Cardiac muscle cell (in vitro differentiated cells and primary cell): ENCODE results near the gene ISCA1. TPM values are rescaled to one million over a fixed set of nuclear protein-coding genes. Genes with fewer than 3 reads are reported as not detected.

Source experiments
- DNase-seq, 2 donors: peaks; one replicate each; pipeline versions ENCODE4 v3.0.0 to v3.0.0-alpha.2; 2010 to 2017; ENCODE audit warnings: low read depth in 1 of 2, low spot score in 1 of 2
- H3K27ac ChIP-seq: fragments of 200-600 bp; sonication (generic); 2 replicates; pipeline ENCODE4 v1.5.1; 2016
- H3K27me3 ChIP-seq: fragments of 200-600 bp; sonication (generic); 2 replicates; pipeline ENCODE4 v1.6.0; 2016; ENCODE audit warnings: control low read depth
- H3K36me3 ChIP-seq: fragments of 200-600 bp; sonication (generic); 2 replicates; pipeline ENCODE4 v1.5.1; 2016; ENCODE audit warnings: control low read depth
- H3K4me1 ChIP-seq: fragments of 200-600 bp; sonication (generic); 2 replicates; pipeline ENCODE4 v1.8.1; 2017; ENCODE audit warnings: low read depth, mild to moderate bottlenecking, mixed run types
- H3K4me3 ChIP-seq: fragments of 200-600 bp; sonication (generic); 2 replicates; pipeline ENCODE4 v1.5.1; 2016; ENCODE audit warnings: mild to moderate bottlenecking
- H3K9me3 ChIP-seq: fragments of 200-600 bp; sonication (generic); 2 replicates; pipeline ENCODE4 v1.5.1; 2017; ENCODE audit warnings: low read depth, mild to moderate bottlenecking, control low read depth
- polyA plus RNA-seq: library from polyadenylated mRNA; unstranded; fragments of >200 nt; fragmentation: Nextera tagmentation; extraction: Ambion mirVana; gene quantifications from 2 replicates; pipeline ENCODE4 v1.2.1, GENCODE V29; 2016
- total RNA-seq: library from RNA; depleted of rRNA; stranded (reverse); fragments of >200 nt; gene quantifications from 2 replicates; pipeline ENCODE4 v1.2.3, GENCODE V29; 2016
- TF ChIP-seq, protein P1 (sequence below): IDR thresholded peaks from 2 replicates; pipeline ENCODE4 v1.5.1; 2012; ENCODE audit warnings: low read depth, mild to moderate bottlenecking, low read length

ISCA1 gene
- total RNA-seq (37.6 and 47.1 TPM in 2 replicates), polyA plus RNA-seq (63.2 and 69.3 TPM in 2 replicates)

- Histone ChIP-seq H3K4me3 (peak within 1 kb of the TSS; percentile 63), H3K9me3 (no peaks in the 10 kb centered on the region), H3K36me3 (no peaks in the 10 kb centered on the region), H3K27me3 (no peaks in the 10 kb centered on the region), H3K27ac (peak within 1 kb of the TSS; percentile 95), H3K4me1 (peaks cover 14% of the 10 kb centered on the region)
- TF ChIP-seq, protein P1, sequence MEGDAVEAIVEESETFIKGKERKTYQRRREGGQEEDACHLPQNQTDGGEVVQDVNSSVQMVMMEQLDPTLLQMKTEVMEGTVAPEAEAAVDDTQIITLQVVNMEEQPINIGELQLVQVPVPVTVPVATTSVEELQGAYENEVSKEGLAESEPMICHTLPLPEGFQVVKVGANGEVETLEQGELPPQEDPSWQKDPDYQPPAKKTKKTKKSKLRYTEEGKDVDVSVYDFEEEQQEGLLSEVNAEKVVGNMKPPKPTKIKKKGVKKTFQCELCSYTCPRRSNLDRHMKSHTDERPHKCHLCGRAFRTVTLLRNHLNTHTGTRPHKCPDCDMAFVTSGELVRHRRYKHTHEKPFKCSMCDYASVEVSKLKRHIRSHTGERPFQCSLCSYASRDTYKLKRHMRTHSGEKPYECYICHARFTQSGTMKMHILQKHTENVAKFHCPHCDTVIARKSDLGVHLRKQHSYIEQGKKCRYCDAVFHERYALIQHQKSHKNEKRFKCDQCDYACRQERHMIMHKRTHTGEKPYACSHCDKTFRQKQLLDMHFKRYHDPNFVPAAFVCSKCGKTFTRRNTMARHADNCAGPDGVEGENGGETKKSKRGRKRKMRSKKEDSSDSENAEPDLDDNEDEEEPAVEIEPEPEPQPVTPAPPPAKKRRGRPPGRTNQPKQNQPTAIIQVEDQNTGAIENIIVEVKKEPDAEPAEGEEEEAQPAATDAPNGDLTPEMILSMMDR: no peak
- DNase-seq: peak; percentile 95 to 99
These were observed at the start of gene ISCA1 for GRCh38 chr9:86282077-86282978. TSS of gene ISCA1 (minus strand) at chr9:86282538. CDS start at chr9:86282458, 80 bp downstream.

DNA sequence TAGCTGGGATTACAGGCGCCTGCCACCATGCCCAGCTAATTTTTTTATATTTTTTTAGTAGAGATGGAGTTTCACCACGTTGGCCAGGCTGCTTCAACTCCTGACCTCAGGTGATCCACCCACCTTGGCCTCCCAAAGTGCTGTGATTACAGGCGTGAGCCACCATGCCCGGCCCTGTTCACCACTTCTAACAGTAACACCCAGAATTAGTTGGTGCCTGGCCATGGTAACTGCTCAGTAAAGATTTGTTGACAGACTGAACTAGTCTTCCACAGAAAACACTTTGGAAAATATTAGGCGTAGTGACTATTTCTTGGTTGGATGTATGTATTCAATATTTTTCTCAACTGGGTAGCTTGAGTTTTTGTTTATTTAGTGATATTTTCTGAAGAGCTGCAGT is 47.8 kb upstream of the ISCA1 start:
- DNase-seq: no peak
- Histone ChIP-seq H3K27me3 (no peaks in the 10 kb centered on the region), H3K27ac (no peak overlapping the region), H3K4me3 (no peak overlapping the region), H3K36me3 (peaks cover 20% of the 10 kb centered on the region), H3K4me1 (peaks cover 13% of the 10 kb centered on the region), H3K9me3 (no peaks in the 10 kb centered on the region)
- TF ChIP-seq, protein P1: no peak

- Histone ChIP-seq H3K36me3 (peaks cover 25% of the 10 kb centered on the region), H3K4me3 (no peak overlapping the region), H3K4me1 (peaks cover 8% of the 10 kb centered on the region), H3K9me3 (no peaks in the 10 kb centered on the region), H3K27me3 (no peaks in the 10 kb centered on the region), H3K27ac (no peak overlapping the region)
- TF ChIP-seq, protein P1: no peak
- no peak for DNase-seq
These were observed 47.3 kb upstream of the ISCA1 start for GRCh38 chr9:86329649-86330048.

- H3K36me3 ChIP-seq: peaks cover 38% of the 10 kb centered on the region
- no peak overlapping the region for H3K27ac ChIP-seq
- no peaks in the 10 kb centered on the region for H3K27me3 ChIP-seq
- TF ChIP-seq, protein P1: no peak
- H3K9me3 ChIP-seq: no peaks in the 10 kb centered on the region
- DNase-seq: no peak
- H3K4me3 ChIP-seq: no peak overlapping the region
- no peaks in the 10 kb centered on the region for H3K4me1 ChIP-seq
These were observed 45.8 kb upstream of the ISCA1 start for GRCh38 chr9:86328156-86328555.

GRCh38 chr9:86326536-86326935 is 44.2 kb upstream of the ISCA1 start:
- Histone ChIP-seq H3K27me3 (no peaks in the 10 kb centered on the region), H3K9me3 (no peaks in the 10 kb centered on the region), H3K4me3 (no peak overlapping the region), H3K4me1 (no peaks in the 10 kb centered on the region), H3K36me3 (peaks cover 52% of the 10 kb centered on the region), H3K27ac (no peak overlapping the region)
- DNase-seq: no peak
- TF ChIP-seq, protein P1: no peak
